Keratinocyte (primary cell): ENCODE results near the gene THAP2. TPM values are rescaled to one million over a fixed set of nuclear protein-coding genes. Genes with fewer than 3 reads are reported as not detected.
A peak's percentile ranks its signal among the peaks of the same experiment; 100 is the strongest.

Experiments
- DNase-seq: peaks from one replicate; pipeline ENCODE4 v3.0.0-alpha.2; 2011; ENCODE audit warnings: low read depth, missing footprints, low spot score
- FAIRE-seq: peaks from 2 replicates; lab custom pipeline; 2011; peaks lifted over from hg19 to GRCh38; lab: Jason Lieb, UNC
- H2AFZ ChIP-seq: 2 replicates; pipeline ENCODE4 v1.6.0; 2012; ENCODE audit warnings: low read length, control low read depth, inconsistent platforms; ENCODE audit not compliant: control insufficient read depth
- H3K27ac ChIP-seq: 2 replicates; pipeline ENCODE4 v1.5.1; 2011; ENCODE audit warnings: low read length; ENCODE audit not compliant: control insufficient read depth, insufficient read depth
- H3K27me3 ChIP-seq: 3 replicates; pipeline ENCODE4 v1.6.0; 2011; ENCODE audit warnings: low read length; ENCODE audit not compliant: control insufficient read depth, insufficient read depth; ENCODE audit errors: extremely low read depth
- H3K36me3 ChIP-seq, 2 experiments: 2 replicates in 1 of 2; 3 replicates in 1 of 2; pipeline ENCODE4 v1.5.1; 2011; ENCODE audit warnings: low read length in 2 of 2, mild to moderate bottlenecking in 1 of 2; ENCODE audit not compliant: control insufficient read depth in 2 of 2, insufficient read depth in 2 of 2; ENCODE audit errors: extremely low read depth in 1 of 2
- H3K4me1 ChIP-seq: 3 replicates; pipeline ENCODE4 v1.5.1; 2011; ENCODE audit warnings: low read length; ENCODE audit not compliant: control insufficient read depth, insufficient read depth; ENCODE audit errors: extremely low read depth
- H3K4me2 ChIP-seq: 3 replicates; pipeline ENCODE4 v1.6.0; 2011; ENCODE audit warnings: low read depth, low read length; ENCODE audit not compliant: control insufficient read depth, insufficient read depth; ENCODE audit errors: extremely low read depth
- H3K4me3 ChIP-seq, 3 experiments: fragments of 200-600 bp in 1 of 3; sonication (generic) in 1 of 3; 2 replicates in 2 of 3; 3 replicates in 1 of 3; pipeline ENCODE4 v1.5.1; 2011 to 2016; ENCODE audit warnings: low read length in 3 of 3, mild to moderate bottlenecking in 3 of 3, control low read depth in 2 of 3, inconsistent platforms in 1 of 3, low read depth in 1 of 3, mixed read lengths in 1 of 3, mixed run types in 1 of 3, moderate library complexity in 1 of 3; ENCODE audit not compliant: control insufficient read depth in 2 of 3, insufficient read depth in 2 of 3; ENCODE audit errors: extremely low read depth in 1 of 3
- H3K79me2 ChIP-seq: 2 replicates; pipeline ENCODE4 v1.6.0; 2012; ENCODE audit warnings: low read length; ENCODE audit not compliant: control insufficient read depth, insufficient read depth
- H3K9ac ChIP-seq: 3 replicates; pipeline ENCODE4 v1.6.0; 2011; ENCODE audit warnings: low read length; ENCODE audit not compliant: control insufficient read depth, insufficient read depth; ENCODE audit errors: extremely low read depth
- H3K9me1 ChIP-seq: 3 replicates; pipeline ENCODE4 v1.6.0; 2011; ENCODE audit warnings: low read length; ENCODE audit not compliant: control insufficient read depth, insufficient read depth; ENCODE audit errors: extremely low read depth
- H3K9me3 ChIP-seq: 2 replicates; pipeline ENCODE4 v1.5.1; 2012; ENCODE audit warnings: low read depth, low read length; ENCODE audit not compliant: control insufficient read depth
- H4K20me1 ChIP-seq: 3 replicates; pipeline ENCODE4 v1.6.0; 2011; ENCODE audit warnings: low read length; ENCODE audit not compliant: control insufficient read depth, insufficient read depth; ENCODE audit errors: extremely low read depth
- EZH2 ChIP-seq: IDR thresholded peaks from one replicate; pipeline ENCODE4 v1.6.1; 2012; ENCODE audit warnings: inconsistent platforms, mild to moderate bottlenecking, low read length, moderate library complexity
- dilution Hi-C: fragments of 300-500 bp; cut with MboI; formaldehyde crosslinking; loops from one replicate; pipeline ENCODE4 v1.7.0; 2020; ENCODE audit warnings: low sequenced_read_pairs; ENCODE audit not compliant: extremely low pct_ligation_motif_present
- polyA plus RNA-seq, 5 experiments: library from polyadenylated mRNA; depleted of rRNA in 3 of 5; stranded (reverse) in 3 of 5; stranded (forward) in 1 of 5; unstranded in 1 of 5; fragments of >200 nt; gene quantifications; 1 replicate in 1 of 5; 2 replicates in 3 of 5; 3 replicates in 1 of 5; pipeline versions ENCODE4 v1.2.1 to v1.2.3, GENCODE V29; 2011 to 2012; ENCODE audit warnings: missing spikeins in 2 of 5, low read depth in 1 of 5, low replicate concordance in 1 of 5
- TF ChIP-seq, protein P1 (sequence below), 3 experiments: IDR thresholded peaks in 1 of 3; conservative IDR thresholded peaks in 1 of 3; optimal IDR thresholded peaks in 1 of 3; 2 replicates in 2 of 3; 3 replicates in 1 of 3; pipeline versions ENCODE3 to v1.5.1; 2011; ENCODE audit warnings: low read length in 3 of 3, mild to moderate bottlenecking in 3 of 3, moderate library complexity in 2 of 3, control low read depth in 1 of 3, inconsistent platforms in 1 of 3; ENCODE audit not compliant: insufficient read depth in 2 of 3; ENCODE audit errors: extremely low read depth in 1 of 3

The THAP2 gene
- polyA plus RNA-seq, 1 donor (not counting 4 experiments of a cell fraction or from before 2014, with no cell fraction given): 4.4 TPM

DNA sequence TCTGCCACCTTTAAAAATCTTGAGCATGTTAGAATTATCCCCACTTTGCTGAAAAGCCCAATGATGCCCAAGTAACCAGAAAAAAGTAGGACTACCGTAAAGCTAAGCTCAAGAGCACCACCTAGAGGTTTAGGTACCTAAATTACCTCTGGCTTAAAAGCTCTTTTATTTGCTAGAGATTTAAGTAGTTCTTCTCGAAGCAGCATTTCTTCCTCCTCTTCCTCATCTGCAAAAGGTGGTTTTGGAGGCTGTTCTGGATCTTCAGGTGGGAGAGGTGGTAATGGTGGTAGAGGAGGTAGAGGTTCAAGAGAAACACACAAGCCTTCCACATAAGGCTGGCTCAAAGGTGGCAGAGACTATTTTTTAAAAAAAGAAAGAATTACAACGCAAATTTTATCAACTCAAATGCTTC, 27.4 kb upstream of the THAP2 start:
- no peaks in the 10 kb centered on the region for H3K9me1 ChIP-seq
- dilution Hi-C loops: no loop called here
- TF ChIP-seq, protein P1, sequence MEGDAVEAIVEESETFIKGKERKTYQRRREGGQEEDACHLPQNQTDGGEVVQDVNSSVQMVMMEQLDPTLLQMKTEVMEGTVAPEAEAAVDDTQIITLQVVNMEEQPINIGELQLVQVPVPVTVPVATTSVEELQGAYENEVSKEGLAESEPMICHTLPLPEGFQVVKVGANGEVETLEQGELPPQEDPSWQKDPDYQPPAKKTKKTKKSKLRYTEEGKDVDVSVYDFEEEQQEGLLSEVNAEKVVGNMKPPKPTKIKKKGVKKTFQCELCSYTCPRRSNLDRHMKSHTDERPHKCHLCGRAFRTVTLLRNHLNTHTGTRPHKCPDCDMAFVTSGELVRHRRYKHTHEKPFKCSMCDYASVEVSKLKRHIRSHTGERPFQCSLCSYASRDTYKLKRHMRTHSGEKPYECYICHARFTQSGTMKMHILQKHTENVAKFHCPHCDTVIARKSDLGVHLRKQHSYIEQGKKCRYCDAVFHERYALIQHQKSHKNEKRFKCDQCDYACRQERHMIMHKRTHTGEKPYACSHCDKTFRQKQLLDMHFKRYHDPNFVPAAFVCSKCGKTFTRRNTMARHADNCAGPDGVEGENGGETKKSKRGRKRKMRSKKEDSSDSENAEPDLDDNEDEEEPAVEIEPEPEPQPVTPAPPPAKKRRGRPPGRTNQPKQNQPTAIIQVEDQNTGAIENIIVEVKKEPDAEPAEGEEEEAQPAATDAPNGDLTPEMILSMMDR (optimal IDR thresholded peaks at IDR 0.05 in 1 of 3, IDR thresholded peaks at IDR 0.05 in 1 of 3, conservative IDR thresholded peaks at IDR 0.05 in 1 of 3; ENCODE audit: extremely low read depth in 1 of 3, insufficient read depth in 2 of 3, low read length in 3 of 3): peak in 2 of 3 experiments; percentile 64 to 73
- TF ChIP-seq EZH2: no peak
- DNase-seq: peak; percentile 26
- no peak overlapping the region for H2AFZ ChIP-seq
- H3K4me1 ChIP-seq: no peaks in the 10 kb centered on the region
- FAIRE-seq: peak; percentile 85
- no peak overlapping the region for H3K4me3 ChIP-seq
- H3K9ac ChIP-seq: no peak overlapping the region
- no peaks in the 10 kb centered on the region for H4K20me1 ChIP-seq
- peaks cover 8% of the 10 kb centered on the region for H3K79me2 ChIP-seq
- H3K9me3 ChIP-seq: no peaks in the 10 kb centered on the region
- no peaks in the 10 kb centered on the region for H3K27me3 ChIP-seq
- peaks cover 18 to 41% of the 10 kb centered on the region in 2 experiments for H3K36me3 ChIP-seq
- no peak overlapping the region for H3K4me2 ChIP-seq
- no peak overlapping the region for H3K27ac ChIP-seq

DNA sequence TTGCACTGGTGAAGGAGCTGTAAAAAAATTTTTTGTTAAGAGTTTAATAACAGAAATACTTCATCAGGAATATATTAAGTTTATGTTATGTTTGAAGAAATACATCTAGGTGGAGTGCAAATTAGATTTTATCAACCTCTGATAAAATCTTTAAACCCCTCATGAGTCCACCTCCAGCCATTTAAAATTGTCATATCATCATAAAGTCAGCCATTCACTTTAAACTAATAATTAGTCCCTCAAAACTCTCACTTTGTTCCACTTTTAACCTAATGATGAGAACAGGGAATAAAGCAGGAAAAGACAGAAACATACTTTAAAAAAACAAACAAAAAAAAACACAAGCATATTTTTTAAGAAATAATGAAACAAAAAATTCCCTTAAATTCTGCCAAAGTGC, 25.6 kb upstream of the THAP2 start:
- no peaks in the 10 kb centered on the region for H4K20me1 ChIP-seq
- H3K9me1 ChIP-seq: no peaks in the 10 kb centered on the region
- no peak for TF ChIP-seq EZH2
- TF ChIP-seq, protein P1 (optimal IDR thresholded peaks at IDR 0.05 in 1 of 3, IDR thresholded peaks at IDR 0.05 in 1 of 3, conservative IDR thresholded peaks at IDR 0.05 in 1 of 3; ENCODE audit: extremely low read depth in 1 of 3, insufficient read depth in 2 of 3, low read length in 3 of 3): no peak
- no peaks in the 10 kb centered on the region for H3K9me3 ChIP-seq
- peaks cover 18 to 36% of the 10 kb centered on the region in 2 experiments for H3K36me3 ChIP-seq
- no peak overlapping the region for H3K4me3 ChIP-seq
- no peak for FAIRE-seq
- dilution Hi-C loops: no loop called here
- no peak overlapping the region for H3K4me2 ChIP-seq
- no peak overlapping the region for H3K27ac ChIP-seq
- no peak overlapping the region for H3K9ac ChIP-seq
- H3K27me3 ChIP-seq: no peaks in the 10 kb centered on the region
- no peak overlapping the region for H2AFZ ChIP-seq
- H3K4me1 ChIP-seq: no peaks in the 10 kb centered on the region
- peaks cover 8% of the 10 kb centered on the region for H3K79me2 ChIP-seq
- DNase-seq: no peak
